ENCODE data around the gene GMDS.

DNA sequence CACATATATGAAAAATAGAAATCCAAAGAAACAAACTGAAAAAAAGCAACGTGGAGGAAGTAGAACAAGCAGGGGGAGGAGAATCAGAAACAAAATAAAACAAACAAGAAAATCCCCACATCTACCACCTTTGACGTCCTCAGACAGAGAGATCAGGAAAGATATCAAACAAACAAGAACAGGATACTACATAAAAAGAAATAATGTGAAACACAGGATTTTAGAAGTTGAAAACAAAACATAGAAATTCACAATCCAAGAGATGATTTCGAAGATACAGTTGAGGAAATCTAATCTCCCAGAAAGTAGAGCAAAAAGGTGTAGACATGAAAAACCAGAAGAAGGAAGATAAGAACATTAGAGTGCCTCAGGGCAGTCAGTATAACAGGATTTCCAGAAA is 514.5 kb downstream of the GMDS start:
- TF ChIP-seq, protein P1, sequence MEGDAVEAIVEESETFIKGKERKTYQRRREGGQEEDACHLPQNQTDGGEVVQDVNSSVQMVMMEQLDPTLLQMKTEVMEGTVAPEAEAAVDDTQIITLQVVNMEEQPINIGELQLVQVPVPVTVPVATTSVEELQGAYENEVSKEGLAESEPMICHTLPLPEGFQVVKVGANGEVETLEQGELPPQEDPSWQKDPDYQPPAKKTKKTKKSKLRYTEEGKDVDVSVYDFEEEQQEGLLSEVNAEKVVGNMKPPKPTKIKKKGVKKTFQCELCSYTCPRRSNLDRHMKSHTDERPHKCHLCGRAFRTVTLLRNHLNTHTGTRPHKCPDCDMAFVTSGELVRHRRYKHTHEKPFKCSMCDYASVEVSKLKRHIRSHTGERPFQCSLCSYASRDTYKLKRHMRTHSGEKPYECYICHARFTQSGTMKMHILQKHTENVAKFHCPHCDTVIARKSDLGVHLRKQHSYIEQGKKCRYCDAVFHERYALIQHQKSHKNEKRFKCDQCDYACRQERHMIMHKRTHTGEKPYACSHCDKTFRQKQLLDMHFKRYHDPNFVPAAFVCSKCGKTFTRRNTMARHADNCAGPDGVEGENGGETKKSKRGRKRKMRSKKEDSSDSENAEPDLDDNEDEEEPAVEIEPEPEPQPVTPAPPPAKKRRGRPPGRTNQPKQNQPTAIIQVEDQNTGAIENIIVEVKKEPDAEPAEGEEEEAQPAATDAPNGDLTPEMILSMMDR (IDR thresholded peaks at IDR 0.05): no peak
- TF ChIP-seq POLR2A (IDR thresholded peaks at IDR 0.05) (no peak), EP300 (IDR thresholded peaks at IDR 0.05) (no peak)

Measured in ovary (tissue), 3 donors.